Neural crest cell (in vitro differentiated cells): ENCODE results near the gene SYT14. TPM values are rescaled to one million over a fixed set of nuclear protein-coding genes. Genes with fewer than 3 reads are reported as not detected.

Source experiments
- DNase-seq: peaks from one replicate; pipeline ENCODE4 v3.0.0; 2021; ENCODE audit warnings: low read depth, mixed read lengths, low spot score
- H3K27ac Mint-ChIP-seq: one replicate; pipeline ENCODE4 v1.8.0; 2021; ENCODE audit warnings: mild to moderate bottlenecking, mixed read lengths; ENCODE audit not compliant: unreplicated experiment
- H3K27me3 Mint-ChIP-seq: 2 replicates; pipeline ENCODE4 v1.8.0; 2021; ENCODE audit warnings: low read depth, mild to moderate bottlenecking, mixed read lengths
- H3K36me3 Mint-ChIP-seq: 2 replicates; pipeline ENCODE4 v1.8.0; 2021; ENCODE audit warnings: low read depth, mild to moderate bottlenecking, mixed read lengths
- H3K4me1 Mint-ChIP-seq: 2 replicates; pipeline ENCODE4 v1.8.0; 2021; ENCODE audit warnings: mixed read lengths
- H3K4me3 Mint-ChIP-seq: one replicate; pipeline ENCODE4 v1.8.0; 2021; ENCODE audit warnings: mild to moderate bottlenecking, mixed read lengths
- H3K9me3 Mint-ChIP-seq: 2 replicates; pipeline ENCODE4 v1.8.0; 2021; ENCODE audit warnings: mixed read lengths
- CTCF ChIP-seq: fragments of 200-600 bp; sonication (generic); conservative IDR thresholded peaks from 2 replicates; pipeline ENCODE4 v1.5.0; 2021; ENCODE audit warnings: antibody characterized with exemption, mild to moderate bottlenecking
- total RNA-seq: library from RNA; stranded (reverse); gene quantifications from 2 replicates; pipeline ENCODE4 v1.2.1, GENCODE V29; 2021

The SYT14 gene
- total RNA-seq, 1 donor from 2014 or later: 3.6 TPM

DNA sequence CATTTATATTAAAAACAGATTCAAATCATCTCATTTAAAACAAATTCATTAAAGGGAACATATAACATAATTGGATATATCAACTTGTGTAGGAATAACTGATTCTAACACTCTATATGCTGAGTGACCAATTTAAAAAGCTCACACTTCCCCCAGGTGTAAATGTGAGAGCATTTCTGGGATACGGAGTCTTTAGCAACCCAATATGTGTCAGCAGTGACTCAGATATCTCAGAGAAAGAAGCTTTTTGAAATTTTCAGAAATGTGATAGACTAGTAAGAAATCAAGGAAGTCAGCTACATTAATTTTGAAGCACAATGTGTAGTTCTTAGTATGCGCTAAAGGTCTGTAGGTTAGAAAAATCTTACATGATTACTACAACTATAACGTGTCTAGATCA, 206.7 kb downstream of the SYT14 start:
- no peaks in the 10 kb centered on the region for H3K27me3 Mint-ChIP-seq
- H3K4me3 Mint-ChIP-seq: no peak overlapping the region
- DNase-seq: no peak
- TF ChIP-seq CTCF: no peak
- no peaks in the 10 kb centered on the region for H3K4me1 Mint-ChIP-seq
- peaks cover 6% of the 10 kb centered on the region for H3K36me3 Mint-ChIP-seq
- peaks cover 3% of the 10 kb centered on the region for H3K9me3 Mint-ChIP-seq
- no peak overlapping the region for H3K27ac Mint-ChIP-seq

- no peak overlapping the region for H3K27ac Mint-ChIP-seq
- H3K4me3 Mint-ChIP-seq: no peak overlapping the region
- TF ChIP-seq CTCF: no peak
- no peaks in the 10 kb centered on the region for H3K36me3 Mint-ChIP-seq
- H3K4me1 Mint-ChIP-seq: no peaks in the 10 kb centered on the region
- H3K9me3 Mint-ChIP-seq: no peaks in the 10 kb centered on the region
- no peak for DNase-seq
- no peaks in the 10 kb centered on the region for H3K27me3 Mint-ChIP-seq
Observed at GRCh38 chr1:210151052-210151672, 213.1 kb downstream of the SYT14 start.

DNA sequence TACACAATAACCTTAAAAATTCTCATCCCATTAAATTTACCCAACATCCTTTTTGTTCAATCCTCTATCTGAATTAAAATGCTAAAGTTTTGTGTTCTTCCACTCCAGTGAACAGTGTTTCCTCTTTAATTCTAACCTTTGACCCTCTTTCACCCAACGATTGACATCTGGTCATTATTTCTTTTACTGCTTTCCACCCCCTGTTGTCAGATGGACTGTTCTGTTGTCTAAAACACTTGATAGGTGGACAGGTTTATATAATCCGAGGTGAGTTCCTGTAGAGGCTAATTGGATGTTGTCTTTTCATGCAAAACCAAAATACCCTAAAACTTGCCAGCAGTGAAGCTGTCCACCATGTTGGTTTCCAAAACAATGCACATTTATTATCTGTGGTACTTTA, 221.2 kb downstream of the SYT14 start:
- no peak overlapping the region for H3K27ac Mint-ChIP-seq
- DNase-seq: no peak
- no peaks in the 10 kb centered on the region for H3K9me3 Mint-ChIP-seq
- H3K36me3 Mint-ChIP-seq: no peaks in the 10 kb centered on the region
- H3K27me3 Mint-ChIP-seq: no peaks in the 10 kb centered on the region
- H3K4me1 Mint-ChIP-seq: peaks cover 18% of the 10 kb centered on the region
- TF ChIP-seq CTCF: no peak
- no peak overlapping the region for H3K4me3 Mint-ChIP-seq

- no peak for TF ChIP-seq CTCF
- DNase-seq: no peak
- no peaks in the 10 kb centered on the region for H3K4me1 Mint-ChIP-seq
- H3K27me3 Mint-ChIP-seq: no peaks in the 10 kb centered on the region
- no peaks in the 10 kb centered on the region for H3K36me3 Mint-ChIP-seq
- H3K9me3 Mint-ChIP-seq: no peaks in the 10 kb centered on the region
- no peak overlapping the region for H3K27ac Mint-ChIP-seq
- no peak overlapping the region for H3K4me3 Mint-ChIP-seq
Observed at GRCh38 chr1:210170220-210170619, 232.2 kb downstream of the SYT14 start.

GRCh38 chr1:210174133-210174532, 236.1 kb downstream of the SYT14 start:
- TF ChIP-seq CTCF: no peak
- no peaks in the 10 kb centered on the region for H3K4me1 Mint-ChIP-seq
- no peak overlapping the region for H3K27ac Mint-ChIP-seq
- H3K27me3 Mint-ChIP-seq: no peaks in the 10 kb centered on the region
- no peak overlapping the region for H3K4me3 Mint-ChIP-seq
- DNase-seq: no peak
- H3K36me3 Mint-ChIP-seq: no peaks in the 10 kb centered on the region
- no peaks in the 10 kb centered on the region for H3K9me3 Mint-ChIP-seq
